C4-2B (cell line): ENCODE measurements around the gene ZKSCAN5.

ENCODE experiments used
- ZFX ChIP-seq: fragments of 450-650 bp; IDR thresholded peaks from 2 replicates; pipeline ENCODE4 v1.6.1; 2017
- TF ChIP-seq, protein P1 (sequence below): fragments of 450-650 bp; conservative IDR thresholded peaks from 2 replicates; pipeline ENCODE4 v1.5.1; 2017; ENCODE audit warnings: mild to moderate bottlenecking

DNA sequence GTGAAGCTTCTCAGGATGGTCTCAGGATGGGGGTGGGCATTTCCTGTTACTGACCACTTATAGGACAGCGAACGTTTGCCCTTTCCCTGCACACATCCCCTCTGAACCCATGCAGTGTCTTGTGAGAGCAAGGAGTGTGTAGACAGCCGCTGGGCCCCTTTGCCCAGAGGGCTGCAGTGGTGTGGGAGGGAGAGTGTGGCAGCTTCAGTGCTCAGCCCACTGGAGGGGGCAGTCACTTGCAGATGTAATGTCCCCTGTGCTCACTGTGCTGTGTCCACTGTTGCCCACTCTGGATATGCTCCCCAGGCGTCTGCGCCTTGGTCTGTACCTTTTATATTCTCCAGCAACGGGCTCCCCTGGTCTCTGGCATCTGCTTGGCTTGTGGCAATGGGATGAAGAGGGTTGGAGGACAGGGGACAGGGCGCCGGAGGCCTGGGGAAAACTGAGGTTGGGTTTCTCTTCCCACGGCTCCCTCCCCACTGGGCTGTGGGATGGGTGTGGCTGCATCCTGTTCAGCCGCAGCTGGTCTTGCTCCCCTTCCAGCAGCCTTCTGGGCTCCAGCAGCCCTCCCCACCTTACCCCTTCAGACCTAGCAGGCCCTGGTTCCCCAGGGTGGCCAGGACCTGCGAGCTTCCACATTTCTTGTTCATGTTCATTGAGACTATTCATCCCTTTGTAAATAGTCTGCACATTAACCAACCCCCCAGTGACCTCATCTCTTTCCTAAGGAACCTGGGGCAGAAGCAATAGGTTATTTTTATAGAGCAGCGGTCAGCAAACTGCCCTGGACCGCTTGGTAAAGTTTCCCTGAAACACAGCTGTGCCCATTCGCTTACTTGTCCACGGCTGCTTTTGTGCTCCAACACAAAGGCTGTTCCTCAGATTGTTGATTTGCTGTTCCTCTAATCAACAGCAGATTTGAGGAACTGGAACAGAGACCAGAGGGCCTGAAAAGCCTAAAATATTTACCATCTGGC is 25.7 kb upstream of the ZKSCAN5 start:
- TF ChIP-seq, protein P1, sequence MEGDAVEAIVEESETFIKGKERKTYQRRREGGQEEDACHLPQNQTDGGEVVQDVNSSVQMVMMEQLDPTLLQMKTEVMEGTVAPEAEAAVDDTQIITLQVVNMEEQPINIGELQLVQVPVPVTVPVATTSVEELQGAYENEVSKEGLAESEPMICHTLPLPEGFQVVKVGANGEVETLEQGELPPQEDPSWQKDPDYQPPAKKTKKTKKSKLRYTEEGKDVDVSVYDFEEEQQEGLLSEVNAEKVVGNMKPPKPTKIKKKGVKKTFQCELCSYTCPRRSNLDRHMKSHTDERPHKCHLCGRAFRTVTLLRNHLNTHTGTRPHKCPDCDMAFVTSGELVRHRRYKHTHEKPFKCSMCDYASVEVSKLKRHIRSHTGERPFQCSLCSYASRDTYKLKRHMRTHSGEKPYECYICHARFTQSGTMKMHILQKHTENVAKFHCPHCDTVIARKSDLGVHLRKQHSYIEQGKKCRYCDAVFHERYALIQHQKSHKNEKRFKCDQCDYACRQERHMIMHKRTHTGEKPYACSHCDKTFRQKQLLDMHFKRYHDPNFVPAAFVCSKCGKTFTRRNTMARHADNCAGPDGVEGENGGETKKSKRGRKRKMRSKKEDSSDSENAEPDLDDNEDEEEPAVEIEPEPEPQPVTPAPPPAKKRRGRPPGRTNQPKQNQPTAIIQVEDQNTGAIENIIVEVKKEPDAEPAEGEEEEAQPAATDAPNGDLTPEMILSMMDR, result no peak
- TF ChIP-seq ZFX, result no peak
